ENCODE results near the gene ANKRD63.

The ANKRD63 gene

GRCh38 chr15:40306371-40306770, 23.5 kb upstream of the ANKRD63 start:
- no peaks in the 10 kb centered on the region for H3K27me3 ChIP-seq
- peaks cover 68 to 69% of the 10 kb centered on the region in 2 experiments for H3K4me1 ChIP-seq (ENCODE audit: control insufficient read depth in 1 of 2, insufficient read depth in 1 of 2, low read depth in 1 of 2, low read length in 1 of 2)
- H3K9me3 ChIP-seq: no peaks in the 10 kb centered on the region
- H3K36me3 ChIP-seq: peaks cover 37% of the 10 kb centered on the region
- no peak for TF ChIP-seq CTCF (IDR thresholded peaks at IDR 0.05)
- H3K4me3 ChIP-seq (ENCODE audit: low read depth in 1 of 2, low read length in 1 of 2): peak overlapping the region; percentile 87 to 88
- peak overlapping the region; percentile 98 for H3K27ac ChIP-seq

GRCh38 chr15:40305281-40305680, 22.4 kb upstream of the ANKRD63 start:
- TF ChIP-seq CTCF (IDR thresholded peaks at IDR 0.05): no peak
- H3K27me3 ChIP-seq: no peaks in the 10 kb centered on the region
- peak overlapping the region in 1 of 2 experiments; percentile 87 for H3K4me3 ChIP-seq (ENCODE audit: low read depth in 1 of 2, low read length in 1 of 2)
- peaks cover 75 to 76% of the 10 kb centered on the region in 2 experiments for H3K4me1 ChIP-seq (ENCODE audit: control insufficient read depth in 1 of 2, insufficient read depth in 1 of 2, low read depth in 1 of 2, low read length in 1 of 2)
- peaks cover 48% of the 10 kb centered on the region for H3K36me3 ChIP-seq
- H3K9me3 ChIP-seq: no peaks in the 10 kb centered on the region
- peak overlapping the region; percentile 98 for H3K27ac ChIP-seq

- Histone ChIP-seq H3K27me3 (no peaks in the 10 kb centered on the region), H3K4me1 (ENCODE audit: control insufficient read depth in 1 of 2, insufficient read depth in 1 of 2, low read depth in 1 of 2, low read length in 1 of 2) (peaks cover 58 to 59% of the 10 kb centered on the region in 2 experiments), H3K9me3 (no peaks in the 10 kb centered on the region), H3K4me3 (ENCODE audit: low read depth in 1 of 2, low read length in 1 of 2) (no peak overlapping the region), H3K27ac (no peak overlapping the region), H3K36me3 (peaks cover 65% of the 10 kb centered on the region)
- TF ChIP-seq CTCF (IDR thresholded peaks at IDR 0.05): no peak
These were observed 20.7 kb upstream of the ANKRD63 start for GRCh38 chr15:40303576-40303975.

- Histone ChIP-seq H3K4me3 (ENCODE audit: low read depth in 1 of 2, low read length in 1 of 2) (no peak overlapping the region), H3K4me1 (ENCODE audit: control insufficient read depth in 1 of 2, insufficient read depth in 1 of 2, low read depth in 1 of 2, low read length in 1 of 2) (peaks cover 55% of the 10 kb centered on the region in 2 experiments), H3K27me3 (no peaks in the 10 kb centered on the region), H3K9me3 (no peaks in the 10 kb centered on the region), H3K27ac (peak overlapping the region; percentile 71), H3K36me3 (peaks cover 71% of the 10 kb centered on the region)
- TF ChIP-seq CTCF (IDR thresholded peaks at IDR 0.05): no peak
These were observed 20.1 kb upstream of the ANKRD63 start for GRCh38 chr15:40302981-40303380.

GRCh38 chr15:40302288-40302886, 19.5 kb upstream of the ANKRD63 start:
- H3K36me3 ChIP-seq: peaks cover 77% of the 10 kb centered on the region
- no peaks in the 10 kb centered on the region for H3K9me3 ChIP-seq
- no peak for TF ChIP-seq CTCF (IDR thresholded peaks at IDR 0.05)
- peak overlapping the region; percentile 71 for H3K27ac ChIP-seq
- H3K4me1 ChIP-seq (ENCODE audit: control insufficient read depth in 1 of 2, insufficient read depth in 1 of 2, low read depth in 1 of 2, low read length in 1 of 2): peaks cover 50 to 51% of the 10 kb centered on the region in 2 experiments
- no peaks in the 10 kb centered on the region for H3K27me3 ChIP-seq
- H3K4me3 ChIP-seq (ENCODE audit: low read depth in 1 of 2, low read length in 1 of 2): no peak overlapping the region

Data from neutrophil (primary cell).